GM18861 (cell line): Measurements from ENCODE around the gene SMG6.
"Not testable (repeated sequence)": the region's sequence is repeated elsewhere in the genome, so short reads cannot be mapped to it uniquely, and the experiment has no call there.

Source experiments
- ATAC-seq: cut with Tn5 transposase; IDR thresholded peaks from one replicate; pipeline ENCODE4 v1.9.1; 2021; ENCODE audit not compliant: unreplicated experiment

Gene SMG6

DNA sequence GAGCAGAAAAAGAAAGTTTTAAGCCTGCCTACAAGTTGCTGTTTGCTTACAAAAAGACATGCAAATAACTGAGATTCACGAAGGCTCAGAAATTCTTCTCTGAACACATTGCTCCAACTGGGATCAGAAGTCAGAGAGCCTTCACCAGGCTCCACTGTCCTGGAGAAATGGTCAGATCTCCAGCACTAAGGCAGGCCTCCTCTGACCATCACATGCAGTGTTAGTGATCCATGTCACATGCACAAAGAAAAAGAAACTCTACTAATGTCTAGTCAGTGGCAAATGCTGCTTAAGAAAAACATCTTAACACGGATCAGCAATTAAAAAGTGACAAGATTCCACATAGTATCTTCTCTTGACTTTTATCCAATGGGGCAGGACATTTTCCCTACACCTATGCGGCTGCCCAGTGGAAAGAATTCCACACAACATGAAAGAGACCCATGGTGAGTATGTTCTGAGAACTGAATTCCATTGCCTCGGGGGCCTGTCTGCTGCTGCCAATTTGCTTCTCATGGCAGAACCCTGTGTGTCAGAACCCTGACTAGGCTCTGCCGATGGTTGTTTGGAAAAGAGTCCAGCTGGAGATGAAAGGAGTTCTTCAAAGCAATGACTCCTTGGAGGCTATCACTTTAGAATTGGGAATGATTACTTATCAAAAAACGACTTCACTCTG, 152.1 kb downstream of the SMG6 start:
- no peak for ATAC-seq

DNA sequence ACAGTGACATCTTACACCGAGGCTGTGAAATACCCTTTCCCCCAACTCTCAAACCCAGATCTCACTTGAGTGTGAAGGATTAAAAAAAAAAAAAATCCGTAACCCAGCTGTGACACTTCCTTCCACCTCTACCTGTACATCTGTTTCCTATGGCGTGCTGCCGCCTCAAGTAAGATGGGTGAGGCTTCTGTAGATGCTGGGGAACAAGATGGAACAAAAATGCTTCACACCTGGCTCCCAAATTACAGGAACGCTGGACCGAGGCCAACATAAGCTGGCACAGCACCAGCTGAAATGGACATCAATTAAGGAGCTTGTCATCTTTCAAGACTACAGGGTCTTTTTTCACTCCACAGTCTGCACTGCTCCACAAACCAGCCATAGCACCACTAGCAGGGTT, 152.8 kb downstream of the SMG6 start:
- ATAC-seq = no peak

DNA sequence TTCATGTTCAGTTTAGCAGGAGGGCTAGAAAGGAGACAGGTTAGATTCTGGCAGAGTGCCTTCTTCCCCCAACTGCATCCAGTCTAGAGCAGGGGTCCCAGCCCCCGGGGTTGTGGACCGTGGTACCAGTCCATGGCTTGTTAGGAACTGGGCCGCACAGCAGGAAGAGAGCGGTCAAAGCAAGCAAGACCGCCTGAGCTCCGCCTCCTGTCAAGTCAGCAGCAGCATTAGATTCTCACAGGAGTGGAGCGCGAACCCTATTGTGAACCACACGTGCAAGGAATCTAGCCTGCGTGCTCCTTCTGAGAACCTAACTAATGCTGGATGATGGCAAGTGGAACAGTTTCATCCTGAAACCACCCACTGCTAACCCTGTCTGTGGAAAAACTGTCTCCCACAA, 153.7 kb downstream of the SMG6 start:
- no peak for ATAC-seq

DNA sequence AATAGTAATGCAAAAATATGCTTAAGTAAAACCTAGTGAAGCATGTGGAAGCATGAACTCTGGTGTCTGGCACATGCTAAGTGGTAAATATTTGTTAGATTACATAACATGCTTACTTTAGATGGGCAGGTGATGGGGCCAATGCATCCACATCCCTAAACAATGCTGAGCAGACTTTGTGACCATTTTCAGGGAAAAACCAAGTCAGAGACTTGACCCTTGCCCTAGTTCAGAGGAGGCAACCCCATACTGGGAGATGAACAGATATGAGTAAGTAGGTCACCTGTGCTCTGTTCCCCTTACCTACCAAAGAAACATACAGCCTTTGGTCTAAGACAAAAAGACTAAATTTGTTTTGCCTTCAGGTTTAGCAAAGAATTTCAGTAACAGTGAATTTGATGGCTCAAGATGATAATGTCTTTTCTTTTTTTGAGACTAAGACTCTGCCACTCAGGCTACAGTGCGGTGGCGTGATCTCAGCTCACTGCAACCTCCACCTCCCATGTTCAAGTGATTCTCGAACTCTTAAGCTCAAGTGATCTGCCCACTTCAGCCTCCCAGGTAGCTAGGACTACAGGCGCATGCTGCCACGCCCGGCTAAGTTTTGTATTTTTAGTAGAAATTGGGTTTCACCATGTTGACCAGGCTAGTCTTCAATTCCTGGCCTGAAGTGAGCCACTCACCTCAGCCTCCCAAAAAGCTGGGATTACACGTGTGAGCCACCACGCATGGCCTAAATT, 157.3 kb downstream of the SMG6 start:
- no peak for ATAC-seq

DNA sequence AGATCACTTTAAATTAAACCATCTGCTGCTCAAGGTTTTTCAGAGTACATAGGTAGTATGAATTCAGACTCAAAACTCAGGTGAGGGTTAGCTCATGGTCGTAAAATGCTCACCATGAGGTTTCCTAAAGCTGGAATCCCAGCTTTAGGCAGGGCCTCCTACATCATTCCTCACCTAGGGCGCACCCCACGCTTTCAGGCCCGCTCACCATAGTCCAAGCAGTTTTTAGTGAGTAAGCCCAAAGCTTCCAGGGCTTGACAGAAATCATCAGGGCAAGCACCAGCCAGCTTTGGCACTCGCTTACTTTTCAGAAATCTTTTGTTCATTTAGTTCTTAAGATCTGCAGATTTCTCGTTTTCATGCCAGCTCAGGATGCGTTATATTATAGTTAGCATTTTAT, 158.9 kb downstream of the SMG6 start:
- no peak for ATAC-seq

DNA sequence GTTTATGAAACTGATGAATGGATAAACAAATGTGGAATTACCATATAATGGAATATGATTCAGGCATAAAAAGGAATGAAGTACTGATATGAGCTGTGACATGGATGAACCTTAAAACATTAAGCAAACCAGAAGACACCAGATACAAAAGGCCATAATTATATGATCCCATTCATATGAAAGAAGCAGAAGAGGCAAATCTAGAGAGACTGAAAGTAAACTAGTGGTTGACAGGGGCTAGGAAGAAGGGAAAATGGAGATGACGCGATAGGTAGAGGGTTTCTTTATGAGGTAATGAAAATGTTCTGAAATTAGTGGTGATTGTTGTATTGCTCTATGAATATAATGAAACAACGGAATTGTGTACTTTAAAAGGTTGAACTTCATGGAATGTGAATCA, 160.3 kb downstream of the SMG6 start:
- no peak for ATAC-seq

DNA sequence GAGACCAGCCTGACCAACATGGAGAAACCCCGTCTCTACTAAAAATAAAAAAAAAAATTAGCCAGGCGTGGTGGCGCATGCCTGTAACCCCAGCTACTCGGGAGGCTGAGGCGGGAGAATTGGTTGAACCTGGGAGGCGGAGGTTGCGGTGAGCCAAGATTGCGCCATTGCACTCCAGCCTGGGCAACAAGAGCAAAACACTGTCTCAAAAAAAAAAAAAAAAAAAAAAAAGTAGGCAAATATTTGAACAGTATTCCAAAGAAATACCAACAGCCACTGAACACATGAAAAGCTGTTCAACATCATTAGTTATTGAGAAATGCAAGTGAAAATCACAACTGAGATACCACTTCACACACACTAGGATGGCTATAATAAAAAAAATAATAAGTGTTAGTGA, 160.9 kb downstream of the SMG6 start:
- not testable (repeated sequence) for ATAC-seq

DNA sequence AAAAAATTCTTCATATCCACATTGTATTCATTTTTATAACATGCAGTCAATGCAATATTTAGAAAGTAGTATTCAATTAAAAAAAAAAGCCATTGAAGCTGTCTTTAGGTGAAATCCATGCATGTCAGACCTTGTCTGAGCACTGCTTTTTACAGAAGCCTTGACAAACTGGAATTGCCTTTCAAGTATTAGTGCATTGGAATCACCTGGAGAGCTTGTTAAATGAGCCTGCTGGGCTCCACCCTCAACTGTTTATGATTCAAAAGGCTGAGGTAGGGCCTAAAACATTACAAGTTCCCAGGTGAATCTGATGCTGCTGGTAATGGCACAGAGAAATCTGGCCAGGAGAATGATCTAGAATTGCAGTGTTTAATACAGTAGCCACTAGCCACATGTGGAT, 162.9 kb downstream of the SMG6 start:
- no peak for ATAC-seq

DNA sequence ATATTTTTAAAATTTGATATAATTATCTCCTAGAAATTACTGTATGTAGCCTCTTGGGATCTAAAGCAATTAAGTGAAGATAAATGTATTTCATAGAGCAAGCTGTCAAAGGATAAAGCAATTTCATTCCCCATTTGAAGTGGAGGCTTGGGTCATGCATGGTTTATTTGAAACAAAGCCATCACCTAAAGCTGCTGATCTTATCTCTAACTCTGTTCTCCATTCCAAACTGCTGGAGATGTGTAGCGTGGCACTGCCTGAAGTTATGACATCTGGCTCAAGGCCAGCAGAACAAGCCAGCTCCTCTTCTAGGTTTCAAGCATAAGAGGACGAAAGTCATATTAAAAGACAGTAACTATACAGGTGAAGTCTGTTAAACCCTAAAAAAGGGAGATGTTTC, 164.8 kb downstream of the SMG6 start:
- peak; percentile 37 for ATAC-seq

DNA sequence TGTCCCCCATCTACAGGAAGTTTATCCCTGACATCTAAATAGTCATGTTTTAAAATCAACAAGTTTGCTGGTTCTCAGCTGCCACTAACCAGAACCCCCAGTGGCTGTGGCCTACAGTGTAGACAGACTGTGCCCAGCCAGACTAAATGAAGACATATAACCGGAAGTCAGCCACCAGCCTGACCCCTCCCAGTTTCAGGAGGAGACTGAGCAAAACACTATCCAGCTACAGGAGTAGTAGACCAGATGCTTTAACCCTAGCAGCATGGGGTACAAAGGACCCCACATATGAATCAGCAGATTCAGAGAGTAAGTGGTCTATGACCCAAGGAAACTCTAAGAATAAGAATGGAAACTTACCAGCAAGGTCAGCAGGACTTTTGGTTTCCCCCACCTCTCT, 165.3 kb downstream of the SMG6 start:
- peak; percentile 67 for ATAC-seq

DNA sequence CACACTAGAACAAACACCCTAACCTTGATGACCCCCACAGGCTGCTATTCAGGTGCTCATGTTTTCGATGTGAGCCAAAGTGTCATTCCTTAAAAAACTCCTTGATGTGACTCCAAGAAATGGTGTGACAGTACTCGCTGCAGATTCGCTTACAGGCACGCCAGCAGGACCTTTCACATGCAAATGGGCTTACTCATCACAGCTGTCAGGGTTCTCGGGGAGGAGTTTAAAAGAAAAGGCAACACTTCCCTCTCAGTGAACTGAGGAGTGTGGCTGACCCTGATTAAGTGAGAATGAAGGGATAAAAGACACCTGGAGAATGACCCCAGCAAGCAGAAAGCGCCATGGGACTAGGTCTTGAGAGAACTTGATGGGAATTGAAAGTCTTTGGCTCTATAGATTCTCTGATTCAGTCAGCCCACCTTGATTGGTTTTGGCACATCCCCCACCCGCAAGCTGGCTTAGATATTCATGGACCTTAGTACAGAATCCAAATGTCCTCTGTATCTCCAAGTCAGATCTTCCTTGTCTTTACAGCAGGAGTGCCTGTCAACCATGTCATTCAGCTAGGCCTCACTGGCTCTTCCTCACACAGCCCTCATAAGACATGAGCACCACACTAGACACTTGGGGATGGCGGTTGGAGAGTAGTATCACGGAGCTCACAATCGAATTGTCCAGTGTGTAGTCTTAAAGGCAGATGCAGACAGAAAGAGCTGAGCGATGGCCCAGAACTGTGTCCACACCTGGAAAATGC, 166.1 kb downstream of the SMG6 start:
- ATAC-seq = peak; percentile 45

DNA sequence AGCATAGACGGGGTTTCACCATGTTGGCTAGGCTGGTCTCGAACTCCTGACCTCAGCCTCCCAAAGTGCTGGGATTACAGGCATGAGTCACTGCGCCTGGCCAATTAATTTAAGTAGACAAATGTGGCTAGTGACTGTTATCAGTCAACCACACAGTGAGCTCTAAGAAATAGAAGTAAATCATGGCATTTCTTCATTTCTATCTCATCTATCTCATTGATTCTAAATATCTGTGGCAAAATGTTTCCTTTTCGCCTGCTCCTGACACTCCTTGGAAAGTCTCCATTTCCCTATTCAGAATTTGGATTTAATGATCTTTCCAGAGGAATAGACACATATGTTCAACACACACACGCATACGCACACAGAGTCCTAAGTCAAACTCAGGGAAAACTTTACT, 167.3 kb downstream of the SMG6 start:
- ATAC-seq = no peak

DNA sequence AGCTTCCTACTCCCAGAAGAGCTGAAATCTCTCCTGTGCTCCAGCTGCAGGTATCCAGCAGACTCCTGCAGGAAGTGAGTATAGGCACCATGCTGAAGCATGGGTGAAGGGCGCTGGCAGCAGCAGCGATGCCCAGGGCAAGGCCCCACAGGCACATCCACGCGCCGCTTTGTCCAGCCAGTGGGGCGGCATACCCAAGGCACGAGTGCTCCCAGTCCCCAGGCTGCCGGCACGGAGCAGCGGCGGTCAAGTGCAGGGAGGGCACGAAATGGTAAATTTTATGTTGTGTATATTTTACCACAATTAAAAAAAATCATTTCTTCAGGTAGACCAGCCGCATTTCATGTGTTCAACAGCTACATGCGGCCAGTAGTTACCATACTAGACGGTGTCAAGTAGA, 175.6 kb downstream of the SMG6 start:
- ATAC-seq = no peak

DNA sequence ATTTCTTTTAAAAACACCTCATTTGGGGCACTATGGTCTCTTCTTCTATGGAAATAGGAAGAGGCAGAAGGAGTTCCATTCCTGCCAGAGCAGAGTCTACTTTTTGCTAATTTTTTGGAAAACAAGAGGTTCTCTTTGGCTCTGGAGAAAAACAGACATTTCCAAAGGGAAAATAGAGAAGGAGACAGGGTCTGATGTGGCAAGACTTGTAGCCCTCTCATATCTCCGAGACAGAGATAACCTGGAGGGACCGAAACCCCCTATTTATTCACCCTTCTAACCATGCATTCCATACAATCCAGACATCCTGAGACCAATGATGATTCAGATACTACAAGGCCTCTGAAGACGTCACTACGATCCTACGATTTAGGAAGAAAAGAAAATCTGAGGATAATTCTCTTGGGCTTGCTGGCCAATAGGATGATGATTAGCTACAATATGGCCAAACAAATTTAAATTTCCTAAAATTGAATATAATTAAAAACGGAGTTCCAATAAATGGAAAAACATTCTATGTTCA, 178.5 kb downstream of the SMG6 start:
- ATAC-seq = no peak

DNA sequence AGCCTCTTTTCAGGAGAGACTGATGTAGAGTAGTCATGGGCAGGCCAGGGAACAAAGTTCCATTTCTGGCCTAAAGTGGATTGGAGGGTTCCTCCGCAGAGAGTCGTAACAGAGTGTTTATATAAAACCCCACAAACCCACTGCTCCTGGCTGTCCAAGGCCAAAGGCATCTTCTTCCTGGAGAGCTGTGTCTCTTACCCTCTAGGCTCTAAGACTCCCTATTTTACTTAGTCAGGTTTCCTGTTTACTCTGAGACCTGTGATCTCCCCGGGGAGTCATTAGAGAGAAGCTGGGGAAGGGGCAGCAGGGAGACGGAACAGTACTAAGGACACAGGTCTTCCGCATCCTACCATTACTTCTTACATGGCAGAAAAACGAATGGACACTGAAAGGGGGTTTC, 179.2 kb downstream of the SMG6 start:
- ATAC-seq = no peak

DNA sequence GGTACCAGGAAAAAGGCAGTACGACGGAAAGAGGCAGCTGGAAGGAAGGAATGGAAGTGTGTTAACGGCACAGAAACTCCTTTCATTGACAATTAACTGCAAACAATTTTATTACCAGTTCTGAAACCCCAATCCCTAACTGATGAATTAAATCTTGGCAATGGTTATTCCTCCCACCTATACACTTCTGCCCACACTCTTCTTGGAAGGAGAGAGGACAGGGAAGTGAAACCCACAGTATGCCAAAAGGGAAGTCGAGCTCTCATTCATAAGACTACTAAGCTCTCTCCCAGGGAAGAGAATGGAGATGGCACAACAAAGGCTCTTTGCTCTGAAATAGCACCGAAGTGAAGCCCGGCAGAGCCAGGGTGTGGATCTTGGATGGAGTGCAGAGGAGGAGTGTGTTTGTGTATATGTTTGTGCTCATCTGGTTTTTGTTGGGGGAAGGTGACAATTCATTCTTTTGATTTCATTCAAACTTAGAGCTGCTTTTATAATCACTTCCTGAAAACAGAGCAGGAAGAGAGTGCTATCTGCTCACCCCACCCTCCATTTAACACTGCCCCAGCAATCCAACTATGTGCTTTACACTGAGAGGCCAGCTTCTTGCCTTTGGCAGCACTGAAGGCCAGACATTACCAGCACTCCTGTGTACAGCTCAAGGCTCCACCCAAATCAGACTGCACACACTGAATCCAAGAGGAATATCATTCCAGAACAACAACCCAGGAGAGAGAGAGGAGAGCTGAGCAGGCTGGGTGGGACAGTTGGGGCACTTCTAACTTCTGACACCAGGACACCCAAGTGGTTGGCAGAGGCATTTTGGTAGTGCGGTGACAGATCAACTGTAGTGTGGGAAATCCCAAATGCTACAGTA, 180.0 kb downstream of the SMG6 start:
- ATAC-seq = no peak

DNA sequence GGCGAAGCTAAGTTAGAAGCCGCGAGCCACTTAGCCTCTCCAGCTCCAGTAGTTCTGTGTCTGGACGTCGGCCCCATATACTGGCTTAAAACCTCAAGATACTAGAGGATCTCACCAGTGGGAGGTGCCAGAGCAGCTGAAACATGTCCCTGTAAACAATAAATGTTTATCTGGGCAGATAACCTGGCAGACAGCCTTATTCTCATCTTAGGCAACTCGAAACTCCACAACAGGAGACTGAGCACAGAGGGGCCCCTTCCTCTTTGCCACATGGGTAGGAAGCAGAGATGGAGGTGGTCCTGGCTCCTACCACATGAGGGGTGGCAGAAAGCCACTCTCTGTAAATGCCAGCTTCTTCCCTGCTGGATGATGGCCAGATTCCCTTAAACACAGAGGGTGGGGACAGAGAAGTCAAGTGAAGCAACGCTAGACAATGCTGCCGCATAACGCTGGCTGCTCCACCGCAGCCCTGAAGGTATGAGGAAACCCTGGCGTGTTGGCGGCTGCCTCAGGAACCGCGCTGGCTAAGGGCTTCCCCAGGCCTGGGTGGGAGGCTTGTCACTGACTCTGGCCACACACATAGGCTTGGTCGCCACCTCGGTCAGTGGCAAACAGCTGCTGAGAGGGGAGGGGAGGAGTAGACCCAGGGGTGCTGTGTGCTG, 180.8 kb downstream of the SMG6 start:
- ATAC-seq = no peak

DNA sequence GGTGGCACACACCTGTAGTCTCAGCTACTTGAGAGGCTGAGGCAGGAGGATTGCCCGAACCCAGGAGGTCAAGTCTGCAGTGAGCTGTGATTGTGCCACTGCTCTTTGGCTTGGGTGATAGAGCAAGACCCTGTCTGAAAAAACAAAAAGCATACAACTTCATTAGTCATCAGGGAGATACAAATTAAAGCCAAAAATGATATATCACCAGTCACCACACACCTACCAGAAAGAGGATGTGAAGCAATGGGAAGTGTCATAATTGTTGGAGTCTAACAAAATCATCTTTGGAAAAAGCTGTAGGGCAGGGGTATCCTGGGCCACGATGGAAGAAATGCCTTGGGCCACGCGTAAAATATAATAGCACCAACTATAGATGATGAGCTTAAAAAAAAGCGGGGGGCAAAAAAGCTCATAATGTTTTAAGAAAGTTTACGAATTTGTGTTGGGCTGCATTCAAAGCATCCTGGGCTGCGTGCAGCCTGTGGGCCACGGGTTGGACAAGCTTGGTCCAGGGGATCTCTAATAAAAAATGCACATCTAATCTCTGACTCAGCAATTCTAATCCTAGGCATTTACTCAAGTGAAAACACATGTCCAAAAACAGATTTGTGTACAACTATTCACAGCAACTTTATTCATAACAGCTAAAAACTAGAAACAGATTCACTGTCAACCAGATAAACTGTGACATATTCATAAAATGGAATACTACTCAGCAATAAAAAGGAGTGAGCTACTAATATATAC, 182.8 kb downstream of the SMG6 start:
- no peak for ATAC-seq

DNA sequence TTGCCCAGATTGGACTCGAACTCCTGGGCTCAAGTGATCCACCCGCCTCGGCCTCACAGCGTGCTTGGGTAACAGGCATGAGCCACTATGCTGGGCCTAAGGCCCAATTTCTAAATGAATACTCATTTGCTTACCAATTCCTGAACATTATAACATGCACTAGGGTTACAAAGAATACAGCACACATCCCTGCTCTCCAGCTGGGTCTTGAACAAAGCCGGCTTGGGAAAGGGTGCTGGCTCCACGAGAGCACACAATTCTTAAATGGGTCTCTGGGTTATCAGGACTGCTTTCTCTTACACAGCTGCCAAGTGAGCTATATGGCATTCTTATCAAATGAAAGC, 190.3 kb downstream of the SMG6 start:
- no peak for ATAC-seq

DNA sequence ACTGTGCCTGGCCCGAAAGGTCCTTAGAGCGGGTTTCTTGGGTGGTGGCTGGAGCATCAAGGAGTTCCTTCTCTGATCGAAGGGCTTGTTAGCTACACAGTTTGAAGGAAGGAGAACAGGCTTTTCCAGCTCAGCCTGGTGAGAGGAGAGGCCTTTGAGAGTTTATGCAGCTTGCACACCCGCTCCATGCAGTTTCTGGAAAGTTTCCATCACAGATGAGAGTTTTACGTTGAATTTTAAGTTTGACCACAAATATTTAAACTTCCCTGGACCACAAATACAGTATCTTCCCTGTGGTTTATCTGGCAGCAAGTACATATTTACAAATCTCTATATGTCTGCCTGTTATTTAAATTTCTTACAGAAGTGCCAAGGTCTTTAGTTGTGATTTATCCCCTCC, 191.9 kb downstream of the SMG6 start:
- no peak for ATAC-seq
